GM19239 (cell line): ENCODE data around the gene BEX4.
"Not testable (repeated sequence)": the region's sequence is repeated elsewhere in the genome, so short reads cannot be mapped to it uniquely, and the experiment has no call there.

Experiments
- DNase-seq: peaks from one replicate; pipeline ENCODE4 v3.0.0; 2011; ENCODE audit warnings: low spot score; ENCODE audit not compliant: insufficient read length
- FAIRE-seq: peaks from 2 replicates; lab custom pipeline; 2011; peaks lifted over from hg19 to GRCh38; lab: Jason Lieb, UNC

Gene BEX4

GRCh38 chrX:103234869-103235268 lies 20.0 kb downstream of the BEX4 start:
- DNase-seq (no peak), FAIRE-seq (no peak)

DNA sequence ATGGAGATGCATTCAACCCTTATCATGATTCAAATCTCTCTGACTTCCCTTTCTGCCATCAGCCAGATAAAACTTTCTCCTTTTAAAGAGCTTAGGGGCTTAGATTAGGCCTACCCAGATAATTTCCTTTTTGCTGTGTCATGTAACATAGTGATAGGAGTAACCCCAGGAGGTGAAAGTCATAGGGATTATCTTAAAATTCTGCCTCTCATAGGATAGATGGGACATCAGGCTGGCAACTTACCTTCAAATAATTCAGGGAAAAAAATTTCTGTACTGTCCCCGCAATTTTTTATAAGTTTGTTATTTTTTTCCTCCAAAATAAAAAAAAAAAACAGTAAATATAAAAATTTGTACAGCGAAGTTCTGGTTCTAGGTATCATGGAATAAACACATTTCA lies 20.7 kb downstream of the BEX4 start:
- FAIRE-seq, DNase-seq: not testable (repeated sequence)

DNA sequence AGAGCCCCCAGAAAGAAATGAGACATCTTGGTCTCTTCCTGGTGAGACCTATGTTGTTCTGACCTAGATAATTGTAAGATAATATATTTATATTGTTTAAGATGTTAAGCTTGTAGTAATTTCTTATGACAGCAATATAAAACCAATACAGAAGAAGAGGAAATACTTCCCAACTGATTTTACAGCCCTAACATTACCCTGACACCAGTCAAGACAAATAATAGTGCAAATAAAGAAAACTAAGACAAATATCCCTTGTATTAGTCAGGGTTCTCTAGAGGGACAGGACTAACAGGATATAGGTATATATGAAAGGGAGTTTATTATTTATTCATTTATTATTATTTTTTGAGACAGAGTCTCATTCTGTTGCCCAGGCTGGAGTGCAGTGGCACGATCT lies 21.4 kb downstream of the BEX4 start:
- FAIRE-seq = no peak
- DNase-seq = no peak

DNA sequence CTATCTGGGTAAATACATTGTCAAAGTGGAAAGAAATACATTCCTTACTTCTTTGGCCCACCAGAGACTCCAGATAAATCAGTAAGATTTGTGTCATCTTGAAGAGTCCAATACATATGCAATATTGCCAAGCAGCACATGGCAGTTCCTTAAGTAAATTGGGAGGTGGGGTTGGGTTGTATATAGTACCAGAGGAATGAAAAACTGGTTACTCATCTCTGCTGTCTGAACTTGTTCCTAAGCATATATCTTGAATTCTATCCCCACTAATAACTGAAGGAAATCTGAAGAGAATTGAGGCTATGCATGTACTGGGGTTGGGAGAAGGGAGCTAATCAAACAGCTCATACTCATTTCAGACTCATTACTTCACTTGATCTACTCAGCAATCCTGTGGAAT lies 25.2 kb downstream of the BEX4 start:
- DNase-seq = no peak
- no peak for FAIRE-seq

DNA sequence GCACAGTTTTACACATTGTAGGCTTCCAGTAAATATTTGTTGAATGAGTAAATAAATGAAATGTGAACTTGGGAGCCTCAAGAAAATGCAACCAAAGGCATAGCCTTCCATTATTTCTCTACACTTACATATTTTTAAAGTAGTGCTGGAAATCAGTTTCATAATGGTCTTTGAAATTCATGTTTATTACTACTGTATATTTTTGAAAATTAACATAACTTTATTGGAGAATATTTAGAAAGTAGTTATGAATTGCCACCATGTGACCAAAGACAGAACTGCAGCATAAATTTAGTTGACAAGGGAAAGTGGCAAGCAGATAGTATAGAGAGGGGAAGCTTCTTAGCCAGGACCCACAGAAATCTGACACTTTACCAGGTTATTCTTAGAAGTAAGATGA lies 33.6 kb downstream of the BEX4 start:
- DNase-seq (no peak), FAIRE-seq (peak; percentile 61)

GRCh38 chrX:103249805-103250204 lies 34.9 kb downstream of the BEX4 start:
- DNase-seq (no peak), FAIRE-seq (no peak)

DNA sequence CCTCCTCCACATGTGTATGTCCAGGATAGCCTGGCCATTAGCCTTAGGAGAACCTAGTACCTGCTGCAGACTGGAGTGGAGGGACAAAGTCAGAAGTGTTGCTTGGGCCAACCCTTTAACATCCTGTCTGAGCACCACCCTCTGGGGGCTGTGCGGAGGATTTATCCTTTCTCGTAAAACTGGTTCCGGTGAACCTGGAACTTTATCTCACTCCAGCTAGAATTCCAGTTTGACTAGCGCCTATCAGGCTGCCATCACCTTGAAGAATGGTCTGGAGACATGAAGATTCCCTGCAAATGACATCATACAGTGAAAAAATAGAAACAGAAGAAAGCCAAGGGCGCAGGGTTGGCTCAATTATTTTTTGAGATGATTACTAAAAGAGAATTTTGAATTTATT lies 36.1 kb downstream of the BEX4 start:
- DNase-seq (no peak), FAIRE-seq (no peak)

- DNase-seq = no peak
- no peak for FAIRE-seq
Measured at GRCh38 chrX:103253608-103254007, 38.7 kb downstream of the BEX4 start.

DNA sequence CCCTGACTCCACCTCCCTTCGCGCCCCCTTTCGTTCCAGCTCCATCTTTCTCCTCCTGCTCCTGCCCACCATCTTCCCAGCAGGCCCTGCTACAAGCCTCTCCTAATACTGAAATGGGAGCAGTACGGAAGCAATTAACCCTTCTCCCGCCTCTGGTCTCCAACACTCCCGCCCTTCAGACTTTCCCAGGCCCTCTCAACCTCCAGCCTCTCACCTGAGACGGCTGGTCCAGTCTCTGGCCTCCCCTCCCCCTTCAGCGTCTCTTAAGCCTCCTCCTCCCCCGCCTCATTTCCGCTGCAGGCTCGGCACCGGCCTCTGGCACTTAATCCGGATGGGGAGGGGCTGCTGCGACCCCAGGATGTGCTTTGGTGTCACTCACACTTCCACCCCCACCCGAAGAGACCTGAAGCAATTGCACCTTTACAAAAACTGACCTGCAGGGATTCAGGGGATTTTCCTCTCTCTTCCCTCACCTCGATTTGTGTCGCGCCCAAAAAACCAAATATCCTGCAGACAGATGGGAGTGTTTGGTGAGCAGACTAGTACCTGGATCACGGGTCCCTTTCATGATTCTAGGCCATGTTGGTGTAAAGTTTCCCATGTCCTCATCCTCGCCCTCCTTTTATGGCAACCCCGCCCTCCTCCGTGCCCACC lies 39.4 kb downstream of the BEX4 start:
- DNase-seq (peak; percentile 8), FAIRE-seq (peak; percentile 39)

DNA sequence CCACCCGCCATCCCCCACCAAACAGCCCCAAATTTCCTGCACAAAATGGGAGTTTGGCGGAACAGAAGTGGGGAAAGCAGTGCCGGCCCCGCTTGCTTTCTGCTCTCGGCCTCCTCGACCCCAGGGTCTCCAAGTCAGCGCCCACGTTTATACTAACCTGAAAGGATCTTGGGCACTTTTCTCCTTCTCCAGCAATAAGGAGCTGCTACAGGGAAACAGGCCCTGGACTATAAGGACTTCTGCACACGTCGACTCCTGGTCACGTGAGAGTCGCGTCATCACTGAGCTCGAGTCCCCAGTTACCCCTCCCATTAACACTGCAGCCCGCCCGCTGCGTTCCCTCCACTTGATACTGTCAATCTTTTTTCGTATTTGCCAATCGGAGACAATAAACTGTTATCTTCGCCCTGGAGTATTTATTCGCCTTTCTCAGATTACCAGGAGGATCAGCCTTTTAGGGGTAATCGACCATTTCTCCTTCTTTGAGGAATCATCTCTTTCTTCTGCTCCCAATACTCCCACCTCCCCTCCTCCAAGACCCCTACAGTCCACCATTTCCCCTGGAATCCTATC lies 40.1 kb downstream of the BEX4 start, which contains the start of gene TCEAL8:
TCEAL8 (minus strand) TSS at position 235 of the 573 bp plus-strand sequence. CDS start 1,176 bp downstream, outside the sequence.
- DNase-seq (peak; percentile 4), FAIRE-seq (peak; percentile 82)

GRCh38 chrX:103256651-103257050 lies 41.7 kb downstream of the BEX4 start:
- no peak for DNase-seq
- FAIRE-seq = no peak

- no peak for FAIRE-seq
- no peak for DNase-seq
Measured at GRCh38 chrX:103258275-103258674, 43.4 kb downstream of the BEX4 start.
